ENCODE measurements around the gene KCNAB2.
"Not testable (repeated sequence)": the region's sequence is repeated elsewhere in the genome, so short reads cannot be mapped to it uniquely, and the experiment has no call there.

DNA sequence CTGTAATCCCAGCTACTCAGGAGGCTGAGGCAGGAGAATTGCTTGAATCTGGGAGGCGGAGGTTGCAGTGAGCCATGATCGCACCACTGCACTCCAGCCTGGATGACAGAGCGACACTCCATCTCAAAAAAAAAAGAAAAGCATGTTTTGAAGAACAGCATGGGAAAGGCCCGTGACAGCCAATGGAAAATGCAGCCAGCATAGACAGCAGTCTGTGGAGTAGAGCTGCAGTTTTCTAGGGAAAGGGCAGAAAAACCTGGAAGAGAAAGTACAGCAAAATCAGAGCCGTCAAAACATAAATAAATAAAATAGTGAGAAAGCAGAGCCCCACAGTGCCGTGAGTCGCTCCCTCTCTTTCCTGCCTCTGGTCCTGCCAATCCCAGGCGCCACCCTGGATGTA, 31.4 kb downstream of the KCNAB2 start:
- not testable (repeated sequence) for TF ChIP-seq CTCF (IDR thresholded peaks at IDR 0.05; ENCODE audit: low read depth, low read length); EZH2phosphoT487 (IDR thresholded peaks at IDR 0.05; ENCODE audit: low read depth)

All from OCI-LY3 (cell line).